Osteoblast (primary cell): Measurements from ENCODE around the gene ENTR1. TPM values are rescaled to one million over a fixed set of nuclear protein-coding genes. Genes with fewer than 3 reads are reported as not detected.

ENCODE experiments used
- DNase-seq: peaks from one replicate; pipeline ENCODE4 v3.0.0; 2011; ENCODE audit warnings: low spot score, mixed read lengths; ENCODE audit not compliant: insufficient read length; ENCODE audit errors: missing footprints
- H2AFZ ChIP-seq: 2 replicates; pipeline ENCODE4 v1.6.0; 2011; ENCODE audit warnings: mild to moderate bottlenecking, low read length
- H3K27ac ChIP-seq: 2 replicates; pipeline ENCODE4 v1.5.1; 2011; ENCODE audit warnings: mild to moderate bottlenecking, low read depth, low read length, moderate library complexity
- H3K27me3 ChIP-seq: 2 replicates; pipeline ENCODE4 v1.6.0; 2012; ENCODE audit warnings: mild to moderate bottlenecking, control low read depth, inconsistent platforms, low read length, moderate library complexity; ENCODE audit not compliant: insufficient read depth
- H3K36me3 ChIP-seq: 2 replicates; pipeline ENCODE4 v1.5.1; 2011; ENCODE audit warnings: mild to moderate bottlenecking, low read length, control low read depth, moderate library complexity; ENCODE audit not compliant: insufficient read depth
- H3K4me1 ChIP-seq: 2 replicates; pipeline ENCODE4 v1.5.1; 2011; ENCODE audit warnings: mild to moderate bottlenecking, low read length, control low read depth, moderate library complexity; ENCODE audit not compliant: insufficient read depth
- H3K4me2 ChIP-seq: 2 replicates; pipeline ENCODE4 v1.6.0; 2011; ENCODE audit warnings: mild to moderate bottlenecking, low read length; ENCODE audit not compliant: insufficient read depth
- H3K4me3 ChIP-seq: fragments of 200-600 bp; sonication (generic); 3 replicates; pipeline ENCODE4 v1.5.1; 2012; ENCODE audit warnings: mild to moderate bottlenecking, low read length, inconsistent platforms; ENCODE audit not compliant: insufficient read depth
- H3K79me2 ChIP-seq: 2 replicates; pipeline ENCODE4 v1.6.0; 2012; ENCODE audit warnings: mild to moderate bottlenecking, low read length, control low read depth, inconsistent platforms; ENCODE audit not compliant: insufficient read depth
- H3K9me3 ChIP-seq: 2 replicates; pipeline ENCODE4 v1.5.1; 2011; ENCODE audit warnings: low read depth, low read length, control low read depth
- H4K20me1 ChIP-seq: 2 replicates; pipeline ENCODE4 v1.6.0; 2012; ENCODE audit warnings: mild to moderate bottlenecking, low read length, control low read depth; ENCODE audit not compliant: insufficient read depth
- total RNA-seq: library from RNA; depleted of rRNA; stranded (reverse); fragments of >200 nt; gene quantifications from 2 replicates; pipeline ENCODE4 v1.2.3, GENCODE V29; 2012
- TF ChIP-seq, protein P1 (sequence below): IDR thresholded peaks from 2 replicates; pipeline ENCODE4 v1.5.1; 2011; ENCODE audit warnings: mild to moderate bottlenecking, low read depth, low read length, moderate library complexity; ENCODE audit errors: extremely low read depth

Gene ENTR1
- total RNA-seq, 1 donor = 40.2 TPM

- peak overlapping the region; percentile 75 for H3K4me2 ChIP-seq
- no peaks in the 10 kb centered on the region for H3K79me2 ChIP-seq
- DNase-seq = no peak
- TF ChIP-seq, protein P1, sequence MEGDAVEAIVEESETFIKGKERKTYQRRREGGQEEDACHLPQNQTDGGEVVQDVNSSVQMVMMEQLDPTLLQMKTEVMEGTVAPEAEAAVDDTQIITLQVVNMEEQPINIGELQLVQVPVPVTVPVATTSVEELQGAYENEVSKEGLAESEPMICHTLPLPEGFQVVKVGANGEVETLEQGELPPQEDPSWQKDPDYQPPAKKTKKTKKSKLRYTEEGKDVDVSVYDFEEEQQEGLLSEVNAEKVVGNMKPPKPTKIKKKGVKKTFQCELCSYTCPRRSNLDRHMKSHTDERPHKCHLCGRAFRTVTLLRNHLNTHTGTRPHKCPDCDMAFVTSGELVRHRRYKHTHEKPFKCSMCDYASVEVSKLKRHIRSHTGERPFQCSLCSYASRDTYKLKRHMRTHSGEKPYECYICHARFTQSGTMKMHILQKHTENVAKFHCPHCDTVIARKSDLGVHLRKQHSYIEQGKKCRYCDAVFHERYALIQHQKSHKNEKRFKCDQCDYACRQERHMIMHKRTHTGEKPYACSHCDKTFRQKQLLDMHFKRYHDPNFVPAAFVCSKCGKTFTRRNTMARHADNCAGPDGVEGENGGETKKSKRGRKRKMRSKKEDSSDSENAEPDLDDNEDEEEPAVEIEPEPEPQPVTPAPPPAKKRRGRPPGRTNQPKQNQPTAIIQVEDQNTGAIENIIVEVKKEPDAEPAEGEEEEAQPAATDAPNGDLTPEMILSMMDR = no peak
- no peaks in the 10 kb centered on the region for H3K9me3 ChIP-seq
- peaks cover 3% of the 10 kb centered on the region for H3K36me3 ChIP-seq
- H3K27me3 ChIP-seq = no peaks in the 10 kb centered on the region
- no peak overlapping the region for H3K27ac ChIP-seq
- peak overlapping the region; percentile 56 for H3K4me3 ChIP-seq
- H2AFZ ChIP-seq = peak overlapping the region; percentile 77
- peaks cover 14% of the 10 kb centered on the region for H3K4me1 ChIP-seq
- H4K20me1 ChIP-seq = no peaks in the 10 kb centered on the region
Observed at GRCh38 chr9:136372006-136372405, 38.4 kb downstream of the ENTR1 start.

GRCh38 chr9:136371533-136371880, 38.9 kb downstream of the ENTR1 start:
- no peaks in the 10 kb centered on the region for H3K9me3 ChIP-seq
- TF ChIP-seq, protein P1 = no peak
- no peak for DNase-seq
- no peak overlapping the region for H2AFZ ChIP-seq
- no peaks in the 10 kb centered on the region for H3K79me2 ChIP-seq
- no peak overlapping the region for H3K4me3 ChIP-seq
- H3K27ac ChIP-seq = no peak overlapping the region
- H3K27me3 ChIP-seq = no peaks in the 10 kb centered on the region
- no peak overlapping the region for H3K4me2 ChIP-seq
- peaks cover 14% of the 10 kb centered on the region for H3K4me1 ChIP-seq
- H4K20me1 ChIP-seq = no peaks in the 10 kb centered on the region
- H3K36me3 ChIP-seq = peaks cover 3% of the 10 kb centered on the region

DNA sequence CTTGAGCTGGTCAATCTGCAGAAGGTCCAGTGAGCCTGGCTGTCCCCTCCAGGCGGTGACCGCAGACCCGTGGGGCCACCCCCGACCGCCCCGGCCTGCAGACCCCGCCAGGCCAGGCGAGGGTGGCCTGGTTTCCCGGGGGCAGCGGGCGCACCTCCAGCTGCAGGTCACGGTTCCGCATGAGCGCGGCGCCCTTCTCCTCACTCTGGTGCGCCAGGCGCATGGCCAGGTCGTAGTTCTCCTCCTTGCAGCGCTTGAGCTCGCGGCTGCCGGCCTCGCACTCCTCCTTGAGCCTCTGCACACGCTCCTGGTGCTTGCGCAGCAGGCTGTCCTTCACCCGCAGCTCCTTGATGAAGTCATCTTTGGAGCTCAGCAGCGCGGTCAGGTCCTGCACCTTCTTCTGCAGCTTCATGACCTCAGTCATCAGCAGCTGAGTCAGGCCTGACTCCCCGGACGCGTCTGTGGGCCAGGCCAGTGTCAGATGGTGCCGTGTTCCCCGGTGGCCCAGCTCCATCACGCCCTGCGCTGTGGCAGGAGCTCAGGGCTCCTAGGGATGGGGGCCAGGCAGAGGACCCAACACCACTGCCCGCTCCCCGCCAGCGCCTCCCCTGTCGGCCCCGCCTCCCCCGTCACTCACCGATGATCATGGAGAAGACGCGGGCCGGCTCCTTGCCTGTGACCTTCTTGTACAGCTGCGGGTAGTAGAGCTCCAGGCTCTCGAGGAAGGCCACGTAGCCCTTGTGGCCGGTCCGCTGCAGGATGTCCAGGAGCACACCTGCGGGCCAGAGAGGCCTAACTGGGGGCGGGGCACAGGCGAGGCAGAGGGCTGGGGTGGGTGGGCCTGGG, 39.5 kb downstream of the ENTR1 start:
- TF ChIP-seq, protein P1 = no peak
- no peaks in the 10 kb centered on the region for H3K9me3 ChIP-seq
- H2AFZ ChIP-seq = no peak overlapping the region
- H3K27me3 ChIP-seq = no peaks in the 10 kb centered on the region
- peak; percentile 98 for DNase-seq
- no peaks in the 10 kb centered on the region for H3K79me2 ChIP-seq
- peaks cover 3% of the 10 kb centered on the region for H3K36me3 ChIP-seq
- no peak overlapping the region for H3K4me3 ChIP-seq
- H3K27ac ChIP-seq = no peak overlapping the region
- H3K4me1 ChIP-seq = peaks cover 14% of the 10 kb centered on the region
- no peak overlapping the region for H3K4me2 ChIP-seq
- no peaks in the 10 kb centered on the region for H4K20me1 ChIP-seq

GRCh38 chr9:136370037-136370436, 40.4 kb downstream of the ENTR1 start:
- Histone ChIP-seq H3K27ac (no peak overlapping the region), H3K4me3 (no peak overlapping the region), H3K36me3 (peaks cover 3% of the 10 kb centered on the region), H3K9me3 (no peaks in the 10 kb centered on the region), H3K4me1 (peaks cover 14% of the 10 kb centered on the region), H4K20me1 (no peaks in the 10 kb centered on the region), H3K4me2 (no peak overlapping the region), H3K27me3 (no peaks in the 10 kb centered on the region), H2AFZ (no peak overlapping the region), H3K79me2 (peaks cover 3% of the 10 kb centered on the region)
- no peak for DNase-seq
- TF ChIP-seq, protein P1 = no peak
